GM12878 (cell line): ENCODE data around the gene PYM1.

Source experiments
- CHD4 ChIP-seq: fragments of 200-600 bp; sonication (generic); IDR thresholded peaks from 2 replicates; pipeline ENCODE4 v1.6.1; 2016; ENCODE audit warnings: mild to moderate bottlenecking
- HCFC1 ChIP-seq: fragments of 150-350 bp; IDR thresholded peaks from 2 replicates; pipeline ENCODE4 v1.6.1; 2014; ENCODE audit warnings: low read length
- SMARCA5 ChIP-seq: fragments of 450-650 bp; IDR thresholded peaks from 2 replicates; pipeline ENCODE4 v1.6.1; 2017; ENCODE audit warnings: mild to moderate bottlenecking
- SREBF1 ChIP-seq: IDR thresholded peaks from 2 replicates; pipeline ENCODE4 v1.6.1; 2012; ENCODE audit warnings: mild to moderate bottlenecking, low read length
- ZSCAN29 ChIP-seq: fragments of 450-650 bp; IDR thresholded peaks from 2 replicates; pipeline ENCODE4 v1.6.1; 2017; ENCODE audit warnings: mild to moderate bottlenecking, moderate library complexity
- TF ChIP-seq, protein P1 (sequence below), 3 experiments: IDR thresholded peaks in 2 of 3; conservative IDR thresholded peaks in 1 of 3; 2 replicates each; pipeline ENCODE4 v1.5.1; 2011; ENCODE audit warnings: low read depth in 3 of 3, low read length in 3 of 3, mild to moderate bottlenecking in 3 of 3, control low read depth in 2 of 3, moderate library complexity in 2 of 3, inconsistent platforms in 1 of 3, mixed read lengths in 1 of 3; ENCODE audit not compliant: control insufficient read depth in 2 of 3, insufficient read depth in 1 of 3; ENCODE audit errors: extremely low read depth in 1 of 3

DNA sequence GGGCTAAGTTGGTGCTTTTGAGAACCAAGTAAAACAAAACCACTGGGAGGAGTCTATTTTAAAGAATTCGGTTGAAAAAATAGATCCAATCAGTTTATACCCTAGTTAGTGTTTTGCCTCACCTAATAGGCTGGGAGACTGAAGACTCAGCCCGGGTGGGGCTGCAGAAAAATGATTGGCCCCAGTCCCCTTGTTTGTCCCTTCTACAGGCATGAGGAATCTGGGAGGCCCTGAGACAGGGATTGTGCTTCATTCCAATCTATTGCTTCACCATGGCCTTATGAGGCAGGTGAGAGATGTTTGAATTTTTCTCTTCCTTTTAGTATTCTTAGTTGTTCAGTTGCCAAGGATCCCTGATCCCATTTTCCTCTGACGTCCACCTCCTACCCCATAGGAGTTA lies 44.3 kb upstream of the PYM1 start:
- TF ChIP-seq SMARCA5 = no peak
- TF ChIP-seq ZSCAN29 = no peak
- TF ChIP-seq SREBF1 = no peak
- TF ChIP-seq, protein P1, sequence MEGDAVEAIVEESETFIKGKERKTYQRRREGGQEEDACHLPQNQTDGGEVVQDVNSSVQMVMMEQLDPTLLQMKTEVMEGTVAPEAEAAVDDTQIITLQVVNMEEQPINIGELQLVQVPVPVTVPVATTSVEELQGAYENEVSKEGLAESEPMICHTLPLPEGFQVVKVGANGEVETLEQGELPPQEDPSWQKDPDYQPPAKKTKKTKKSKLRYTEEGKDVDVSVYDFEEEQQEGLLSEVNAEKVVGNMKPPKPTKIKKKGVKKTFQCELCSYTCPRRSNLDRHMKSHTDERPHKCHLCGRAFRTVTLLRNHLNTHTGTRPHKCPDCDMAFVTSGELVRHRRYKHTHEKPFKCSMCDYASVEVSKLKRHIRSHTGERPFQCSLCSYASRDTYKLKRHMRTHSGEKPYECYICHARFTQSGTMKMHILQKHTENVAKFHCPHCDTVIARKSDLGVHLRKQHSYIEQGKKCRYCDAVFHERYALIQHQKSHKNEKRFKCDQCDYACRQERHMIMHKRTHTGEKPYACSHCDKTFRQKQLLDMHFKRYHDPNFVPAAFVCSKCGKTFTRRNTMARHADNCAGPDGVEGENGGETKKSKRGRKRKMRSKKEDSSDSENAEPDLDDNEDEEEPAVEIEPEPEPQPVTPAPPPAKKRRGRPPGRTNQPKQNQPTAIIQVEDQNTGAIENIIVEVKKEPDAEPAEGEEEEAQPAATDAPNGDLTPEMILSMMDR (IDR thresholded peaks at IDR 0.05 in 2 of 3, conservative IDR thresholded peaks at IDR 0.05 in 1 of 3; ENCODE audit: control insufficient read depth in 2 of 3, extremely low read depth in 1 of 3, insufficient read depth in 1 of 3, low read depth in 3 of 3, low read length in 3 of 3) = no peak
- TF ChIP-seq HCFC1 = no peak
- TF ChIP-seq CHD4 = no peak
